CD4-positive, alpha-beta T cell treated with Interleukin-2 at 100 ng/mL for 4 hours (primary cell): ENCODE measurements around the gene APOC4.
"Not testable (repeated sequence)": the region's sequence is repeated elsewhere in the genome, so short reads cannot be mapped to it uniquely, and the experiment has no call there.

Experiments used
- DNase-seq: peaks from one replicate; pipeline ENCODE4 v3.0.0-alpha.2; 2020; ENCODE audit warnings: low spot score

The APOC4 gene, protein sequence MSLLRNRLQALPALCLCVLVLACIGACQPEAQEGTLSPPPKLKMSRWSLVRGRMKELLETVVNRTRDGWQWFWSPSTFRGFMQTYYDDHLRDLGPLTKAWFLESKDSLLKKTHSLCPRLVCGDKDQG

GRCh38 chr19:44942067-44942571, at the start of gene APOC4:
APOC4 (plus strand) TSS chr19:44942237; CDS start chr19:44942278, 41 bp downstream.
- no peak for DNase-seq

- DNase-seq: no peak
These were observed 49.1 kb upstream of the APOC4 start for GRCh38 chr19:44892932-44893331.

GRCh38 chr19:44893332-44894051, 48.5 kb upstream of the APOC4 start:
- no peak for DNase-seq

GRCh38 chr19:44894052-44894400, 48.0 kb upstream of the APOC4 start:
- no peak for DNase-seq

DNA sequence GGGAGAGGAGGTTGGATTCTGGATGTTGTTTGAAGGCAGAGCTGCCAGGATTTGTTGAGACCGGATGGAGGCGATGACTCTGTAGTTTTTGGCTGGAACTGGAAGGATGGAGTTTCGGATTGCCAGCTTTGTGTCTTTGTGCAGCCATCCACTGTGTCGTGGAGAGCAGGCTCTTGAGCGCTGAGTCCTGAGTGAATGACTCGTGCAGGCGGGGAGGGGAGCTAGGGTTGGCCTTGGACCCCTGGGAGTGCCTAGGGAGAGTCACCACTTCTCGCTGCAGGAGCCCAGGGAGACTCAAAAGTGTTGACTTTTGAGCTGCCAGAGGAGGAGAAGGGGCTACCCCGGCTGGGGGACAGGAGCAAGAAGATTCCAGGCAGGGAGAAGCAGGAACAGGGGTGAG, 47.1 kb upstream of the APOC4 start:
- DNase-seq: no peak

DNA sequence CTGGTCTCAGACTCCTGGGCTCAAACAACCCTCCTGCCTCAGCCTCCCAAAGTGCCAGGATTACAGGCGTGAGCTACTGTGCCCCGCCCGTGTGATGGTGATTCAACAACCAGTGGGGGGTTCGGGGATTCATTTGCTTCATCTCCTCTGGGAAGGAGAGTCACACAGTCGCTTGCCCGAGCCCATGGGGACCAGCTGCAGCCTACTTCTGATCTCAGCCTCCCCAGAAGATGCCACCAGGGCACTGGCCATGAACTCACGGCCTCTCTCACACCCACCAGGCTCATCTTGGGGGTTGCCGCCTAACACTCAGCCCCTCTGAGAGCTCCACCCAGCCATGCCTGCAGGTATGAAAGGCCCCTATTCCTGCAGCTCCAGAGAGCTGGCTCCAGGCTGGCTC, 44.2 kb upstream of the APOC4 start:
- DNase-seq: no peak

DNA sequence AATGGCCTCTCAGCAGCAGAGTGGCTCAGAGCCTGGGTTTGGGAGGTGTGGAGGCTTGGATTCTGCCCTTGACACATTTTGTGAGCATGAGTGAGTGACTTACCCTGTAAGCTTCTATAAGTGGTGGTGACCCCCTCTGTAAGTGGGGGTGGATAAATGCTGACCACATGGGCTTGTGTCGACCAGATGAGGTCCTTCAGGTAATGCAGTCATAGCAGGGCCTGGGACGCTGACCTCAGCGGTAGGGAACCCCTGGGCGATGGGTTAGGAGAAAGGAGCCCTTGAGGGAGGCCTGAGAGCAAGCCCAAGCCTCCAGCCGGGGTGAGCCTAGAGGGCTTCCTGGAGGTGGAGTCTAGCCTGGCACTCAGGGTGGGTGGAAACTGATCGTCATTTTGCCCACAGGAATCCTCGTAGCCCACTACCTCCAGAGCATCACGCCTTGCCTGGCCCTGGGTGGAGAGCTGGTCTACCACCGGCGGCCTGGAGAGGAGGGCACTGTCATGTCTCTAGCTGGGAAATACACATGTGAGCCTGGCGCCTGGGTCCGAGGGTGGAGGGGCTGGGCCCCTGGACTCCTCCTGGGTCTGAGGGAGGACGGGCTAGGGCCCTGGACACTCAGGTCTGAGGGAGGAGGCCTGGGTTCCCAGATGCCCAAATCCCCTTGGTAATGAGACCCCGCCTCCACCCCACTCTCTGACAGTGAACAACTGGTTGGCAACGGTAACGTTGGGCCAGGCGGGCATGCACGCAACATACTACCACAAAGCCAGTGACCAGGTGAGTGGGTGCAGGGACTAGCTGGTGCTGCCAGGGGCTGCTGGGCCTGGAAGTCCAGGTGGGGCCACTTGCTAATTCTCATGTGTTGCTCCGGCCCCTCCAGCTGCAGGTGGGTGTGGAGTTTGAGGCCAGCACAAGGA, 41.5 kb upstream of the APOC4 start:
- no peak for DNase-seq

GRCh38 chr19:44903216-44903601, 38.8 kb upstream of the APOC4 start:
- DNase-seq: no peak

DNA sequence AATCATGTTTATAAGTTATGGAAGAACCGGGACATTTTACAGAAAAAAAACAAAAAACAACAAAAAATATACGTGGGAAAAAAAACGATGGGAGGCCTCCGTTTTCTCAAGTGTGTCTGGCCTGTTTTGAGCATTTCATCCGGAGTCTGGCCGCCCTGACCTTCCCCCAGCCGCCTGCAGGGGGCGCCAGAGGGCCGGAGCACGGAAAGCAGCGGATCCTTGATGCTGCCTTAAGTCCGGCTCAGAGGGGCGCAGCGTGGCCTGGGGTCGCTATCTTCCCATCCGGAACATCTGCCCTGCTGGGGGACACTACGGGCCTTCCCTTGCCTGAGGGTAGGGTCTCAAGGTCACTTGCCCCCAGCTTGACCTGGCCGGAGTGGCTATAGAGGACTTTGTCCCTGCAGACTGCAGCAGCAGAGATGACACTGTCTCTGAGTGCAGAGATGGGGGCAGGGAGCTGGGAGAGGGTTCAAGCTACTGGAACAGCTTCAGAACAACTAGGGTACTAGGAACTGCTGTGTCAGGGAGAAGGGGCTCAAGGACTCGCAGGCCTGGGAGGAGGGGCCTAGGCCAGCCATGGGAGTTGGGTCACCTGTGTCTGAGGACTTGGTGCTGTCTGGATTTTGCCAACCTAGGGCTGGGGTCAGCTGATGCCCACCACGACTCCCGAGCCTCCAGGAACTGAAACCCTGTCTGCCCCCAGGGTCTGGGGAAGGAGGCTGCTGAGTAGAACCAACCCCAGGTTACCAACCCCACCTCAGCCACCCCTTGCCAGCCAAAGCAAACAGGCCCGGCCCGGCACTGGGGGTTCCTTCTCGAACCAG, 38.2 kb upstream of the APOC4 start:
- peak; percentile 76 for DNase-seq

- no peak for DNase-seq
These were observed 37.5 kb upstream of the APOC4 start for GRCh38 chr19:44904426-44904994.

GRCh38 chr19:44905437-44906160, 36.4 kb upstream of the APOC4 start, which contains the start of gene APOE:
APOE (plus strand) TSS chr19:44905796; CDS start chr19:44906625, 829 bp downstream.
- DNase-seq: no peak

- no peak for DNase-seq
These were observed 34.4 kb upstream of the APOC4 start for GRCh38 chr19:44907613-44908012.

DNA sequence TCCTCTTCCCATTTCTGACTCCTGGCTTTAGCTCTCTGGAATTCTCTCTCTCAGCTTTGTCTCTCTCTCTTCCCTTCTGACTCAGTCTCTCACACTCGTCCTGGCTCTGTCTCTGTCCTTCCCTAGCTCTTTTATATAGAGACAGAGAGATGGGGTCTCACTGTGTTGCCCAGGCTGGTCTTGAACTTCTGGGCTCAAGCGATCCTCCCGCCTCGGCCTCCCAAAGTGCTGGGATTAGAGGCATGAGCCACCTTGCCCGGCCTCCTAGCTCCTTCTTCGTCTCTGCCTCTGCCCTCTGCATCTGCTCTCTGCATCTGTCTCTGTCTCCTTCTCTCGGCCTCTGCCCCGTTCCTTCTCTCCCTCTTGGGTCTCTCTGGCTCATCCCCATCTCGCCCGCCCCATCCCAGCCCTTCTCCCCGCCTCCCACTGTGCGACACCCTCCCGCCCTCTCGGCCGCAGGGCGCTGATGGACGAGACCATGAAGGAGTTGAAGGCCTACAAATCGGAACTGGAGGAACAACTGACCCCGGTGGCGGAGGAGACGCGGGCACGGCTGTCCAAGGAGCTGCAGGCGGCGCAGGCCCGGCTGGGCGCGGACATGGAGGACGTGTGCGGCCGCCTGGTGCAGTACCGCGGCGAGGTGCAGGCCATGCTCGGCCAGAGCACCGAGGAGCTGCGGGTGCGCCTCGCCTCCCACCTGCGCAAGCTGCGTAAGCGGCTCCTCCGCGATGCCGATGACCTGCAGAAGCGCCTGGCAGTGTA, 33.8 kb upstream of the APOC4 start:
- no peak for DNase-seq

GRCh38 chr19:44908836-44909261, 33.2 kb upstream of the APOC4 start:
- no peak for DNase-seq

- no peak for DNase-seq
These were observed 32.3 kb upstream of the APOC4 start for GRCh38 chr19:44909775-44910174.

GRCh38 chr19:44911896-44912295, 30.1 kb upstream of the APOC4 start:
- DNase-seq: not testable (repeated sequence)

DNA sequence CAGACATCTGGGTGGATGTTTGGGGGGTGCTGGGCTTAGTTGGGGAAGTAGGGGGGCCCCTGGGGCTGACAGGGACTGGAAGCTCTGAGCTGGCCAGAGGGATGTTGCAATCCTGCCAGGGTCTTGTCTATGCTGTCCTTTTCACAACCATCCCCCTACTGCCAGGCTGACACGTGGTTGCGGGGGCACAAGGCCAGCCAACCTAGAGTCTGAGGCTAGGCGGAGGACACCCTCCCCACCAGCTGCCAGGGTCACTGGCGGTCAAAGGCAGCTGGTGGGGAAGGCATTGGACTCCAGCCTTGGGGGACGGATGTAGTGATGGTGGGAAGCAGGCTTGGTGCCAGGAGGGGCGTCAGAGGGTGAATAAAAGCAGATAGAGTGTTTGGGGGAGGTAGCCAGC, 29.2 kb upstream of the APOC4 start:
- no peak for DNase-seq

DNA sequence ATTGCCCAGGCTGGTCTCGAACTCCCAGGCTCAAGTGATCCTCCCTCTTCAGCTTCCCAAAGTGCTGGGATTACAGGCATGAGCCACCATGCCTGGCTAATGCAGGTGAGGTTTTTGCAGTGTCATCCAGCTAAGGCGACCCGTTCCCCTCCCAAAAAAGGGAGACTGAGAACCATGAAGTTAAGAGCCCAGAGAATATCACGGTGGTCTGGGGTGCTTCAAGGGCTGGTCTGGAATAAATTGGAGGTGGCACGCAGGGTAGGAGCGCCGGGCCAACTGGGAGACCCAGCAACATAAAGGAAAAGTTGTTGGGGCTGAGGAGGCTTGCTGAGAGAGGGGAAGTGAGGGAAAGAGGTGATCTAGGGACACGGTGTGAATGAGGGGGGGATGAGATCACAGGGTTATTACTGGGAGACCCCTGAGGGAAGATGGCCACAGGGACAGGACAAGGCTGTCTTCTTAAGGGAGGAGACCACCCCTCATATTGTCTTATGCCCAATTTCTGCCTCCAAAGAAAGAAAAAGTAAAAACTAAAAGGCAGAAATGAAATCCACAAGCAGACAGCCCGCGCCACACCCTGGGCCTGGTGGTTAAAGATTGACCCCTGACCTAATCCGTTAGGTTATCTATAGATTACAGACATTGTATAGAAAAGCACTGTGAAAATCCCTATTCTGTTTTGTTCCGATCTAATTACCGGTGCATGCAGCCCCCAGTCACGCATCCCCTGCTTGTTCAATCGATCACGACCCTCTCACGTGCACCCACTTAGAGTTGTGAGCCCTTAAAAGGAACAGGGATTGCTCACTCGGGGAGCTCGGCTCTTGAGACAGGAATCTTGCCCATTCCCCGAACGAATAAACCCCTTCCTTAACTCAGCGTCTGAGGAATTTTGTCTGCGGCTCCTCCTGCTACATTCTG, 28.3 kb upstream of the APOC4 start:
- DNase-seq: not testable (repeated sequence)
